COLO668 (cell line): Measurements from ENCODE around the gene ARFIP2.

Experiments
- DNase-seq: peaks from one replicate; lab custom pipeline; 2025; ENCODE audit not compliant: unreplicated experiment; lab: John Stamatoyannopoulos, UW

Gene ARFIP2

GRCh38 chr11:6448574-6448973 is 32.6 kb downstream of the ARFIP2 start:
- no peak for DNase-seq

GRCh38 chr11:6443269-6444003 is 37.7 kb downstream of the ARFIP2 start:
- peak; percentile 42 for DNase-seq

- no peak for DNase-seq
These were observed 38.7 kb downstream of the ARFIP2 start for GRCh38 chr11:6442441-6442840.

GRCh38 chr11:6440906-6441358 is 40.2 kb downstream of the ARFIP2 start, which contains the start of gene HPX:
Gene HPX (minus strand): TSS chr11:6440987. CDS start chr11:6440963, 24 bp downstream.
- no peak for DNase-seq

- peak; percentile 54 for DNase-seq
These were observed 42.1 kb downstream of the ARFIP2 start for GRCh38 chr11:6438979-6439571.

GRCh38 chr11:6437993-6438392 is 43.1 kb downstream of the ARFIP2 start:
- DNase-seq, result no peak

- DNase-seq, result no peak
These were observed 43.7 kb downstream of the ARFIP2 start for GRCh38 chr11:6437423-6437822.

- no peak for DNase-seq
These were observed 47.0 kb downstream of the ARFIP2 start for GRCh38 chr11:6433998-6434660.

- DNase-seq, result no peak
These were observed 49.3 kb downstream of the ARFIP2 start for GRCh38 chr11:6431861-6432260.

- DNase-seq, result no peak
These were observed 53.6 kb downstream of the ARFIP2 start for GRCh38 chr11:6427516-6427915.
